Aorta (tissue), 5 donors: ENCODE measurements around the gene MAML3. TPM values are rescaled to one million over a fixed set of nuclear protein-coding genes. Genes with fewer than 3 reads are reported as not detected.

Source experiments
- ATAC-seq: fragments of 200-7000 bp; cut with Tn5 transposase; one replicate; pipeline ENCODE4 v1.9.1; 2022; ENCODE audit warnings: moderate library complexity; ENCODE audit not compliant: low FRiP score
- DNase-seq, 2 donors: peaks; one replicate each; pipeline ENCODE4 v3.0.0-alpha.2; 2020
- H3K27ac ChIP-seq, 2 donors: one replicate each; pipeline ENCODE4 v1.5.1; 2013; ENCODE audit warnings: low read length in 2 of 2, mild to moderate bottlenecking in 2 of 2, moderate library complexity in 2 of 2, control low read depth in 1 of 2, inconsistent platforms in 1 of 2, low read depth in 1 of 2
- H3K27me3 ChIP-seq, 2 donors: one replicate each; pipeline ENCODE4 v1.6.1; 2013; ENCODE audit warnings: control low read depth in 1 of 2, low read length in 1 of 2, mild to moderate bottlenecking in 1 of 2, moderate library complexity in 1 of 2; ENCODE audit not compliant: insufficient read depth in 2 of 2, control insufficient read depth in 1 of 2
- H3K36me3 ChIP-seq, 2 donors: one replicate each; pipeline ENCODE4 v1.6.1; 2013; ENCODE audit warnings: control low read depth in 1 of 2, low read length in 1 of 2, mild to moderate bottlenecking in 1 of 2; ENCODE audit not compliant: insufficient read depth in 2 of 2, control insufficient read depth in 1 of 2
- H3K4me1 ChIP-seq, 2 donors: one replicate each; pipeline ENCODE4 v1.6.1; 2013; ENCODE audit warnings: low read length in 2 of 2, control low read depth in 1 of 2, mild to moderate bottlenecking in 1 of 2, moderate library complexity in 1 of 2; ENCODE audit not compliant: insufficient read depth in 2 of 2, control insufficient read depth in 1 of 2
- H3K4me3 ChIP-seq, 2 donors: one replicate each; pipeline ENCODE4 v1.5.1; 2013; ENCODE audit warnings: low read length in 2 of 2, control low read depth in 1 of 2, mild to moderate bottlenecking in 1 of 2
- H3K9me3 ChIP-seq: one replicate; pipeline ENCODE4 v1.6.1; 2013; ENCODE audit warnings: mild to moderate bottlenecking, low read length; ENCODE audit not compliant: control insufficient read depth
- WGBS, 2 donors: extraction: QIAGEN DNeasy Blood & Tissue Kit; methylation state at CpG; one replicate each; pipeline ENCODE4 v1.1.7; 2013; 5-methylcytosine and 5-hydroxymethylcytosine counted together
- intact Hi-C, 2 donors: fragments of 100-400 bp; cut with DNase I; formaldehyde crosslinking; loops; one replicate each; pipeline versions ENCODE4 v1.14.2 to v1.15.0; 2022
- polyA plus RNA-seq, 2 donors: library from polyadenylated mRNA; stranded (reverse); fragments of 200-250 nt; gene quantifications; one replicate each; pipeline ENCODE4 v1.2.3, GENCODE V29; 2013
- total RNA-seq, 2 donors: library from RNA; stranded (reverse); fragmentation: NEBNext Ultra II Directional; extraction: Animal tissue kit (Norgen Biotek cat#: 25700); gene quantifications; one replicate each; pipeline ENCODE4 v1.2.1, GENCODE V29; 2021
- donor health status: healthy with polysubstance abuse.
- donor health status: Bipolar disorder and iron deficiency.
- donor health status: DM: no; HTN: no; CAD: no.
- donor health status: DM: no; HTN: no; CAD: no.
- donor health status: DM: yes; HTN: yes; CAD: no.

MAML3 gene
- total and polyA plus RNA-seq, 4 donors, result 0.79 to 10.5 (median 4.9) TPM

DNA sequence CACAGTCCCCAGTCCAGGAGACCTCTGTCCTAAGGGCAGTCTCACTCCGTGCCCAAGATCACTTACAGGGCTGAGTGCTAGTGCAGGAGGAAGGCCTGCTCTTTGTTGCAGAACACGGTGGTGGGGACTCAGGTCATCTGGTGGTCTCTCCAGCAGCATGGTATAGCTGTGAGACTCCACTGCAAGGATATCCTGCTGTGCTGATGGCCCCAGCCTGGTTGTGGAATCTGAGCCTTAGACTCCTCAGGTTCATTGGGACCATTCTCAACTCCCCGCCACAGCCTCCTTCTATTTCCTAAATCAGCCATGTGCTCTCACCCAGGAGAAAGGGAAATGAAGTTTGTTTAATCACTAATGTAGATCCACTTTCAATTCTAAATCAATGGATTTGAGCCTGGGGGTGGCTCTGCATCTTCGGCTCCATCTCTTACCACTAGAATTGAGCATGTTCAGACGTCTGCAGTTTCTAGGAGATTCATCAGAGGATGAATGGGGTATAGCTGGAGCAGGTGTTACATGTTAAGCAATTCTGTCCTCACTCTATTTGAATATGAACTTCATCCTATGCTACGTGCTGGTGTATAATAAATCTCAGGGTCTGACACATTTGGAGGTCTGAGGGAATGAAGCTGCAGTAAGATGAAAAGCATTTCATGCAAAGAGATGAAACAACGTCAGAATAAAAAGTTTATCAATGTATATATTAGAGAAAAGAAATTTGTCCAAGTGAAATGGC lies 299.1 kb downstream of the MAML3 start:
- ATAC-seq, result no peak
- no peaks in the 10 kb centered on the region for H3K4me1 ChIP-seq
- no peaks in the 10 kb centered on the region for H3K36me3 ChIP-seq
- no peaks in the 10 kb centered on the region for H3K27me3 ChIP-seq
- intact Hi-C loops, result no loop called here
- no peak overlapping the region for H3K4me3 ChIP-seq
- no peak overlapping the region for H3K27ac ChIP-seq
- no peaks in the 10 kb centered on the region for H3K9me3 ChIP-seq
- DNase-seq, result no peak
- 90 to 92% methylated on average over 7 of the region's 7 CpGs for WGBS, 2 donors

DNA sequence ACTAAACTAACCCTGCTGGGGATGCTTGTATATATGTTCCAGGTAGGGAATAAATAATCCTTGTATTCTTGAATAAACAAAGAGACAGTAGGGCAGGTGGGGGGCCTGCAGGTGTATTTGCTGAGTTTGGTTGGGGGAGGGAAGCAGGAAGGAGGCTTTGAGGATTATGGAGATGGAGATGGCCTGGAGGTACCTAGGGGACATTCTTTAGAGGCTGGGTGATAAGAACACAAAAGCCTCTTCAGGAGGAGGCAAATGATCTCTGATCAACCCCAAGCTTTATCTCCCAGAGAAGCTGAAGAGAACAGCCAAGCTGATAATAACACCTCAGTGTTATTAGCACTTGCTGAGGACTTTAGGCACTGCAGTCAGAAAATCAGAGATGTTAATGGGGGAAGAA lies 300.7 kb downstream of the MAML3 start:
- Histone ChIP-seq H3K4me3 (no peak overlapping the region), H3K27ac (no peak overlapping the region), H3K9me3 (no peaks in the 10 kb centered on the region), H3K4me1 (no peaks in the 10 kb centered on the region), H3K36me3 (no peaks in the 10 kb centered on the region), H3K27me3 (no peaks in the 10 kb centered on the region)
- ATAC-seq, result no peak
- DNase-seq, result no peak
- intact Hi-C loops, result no loop called here

DNA sequence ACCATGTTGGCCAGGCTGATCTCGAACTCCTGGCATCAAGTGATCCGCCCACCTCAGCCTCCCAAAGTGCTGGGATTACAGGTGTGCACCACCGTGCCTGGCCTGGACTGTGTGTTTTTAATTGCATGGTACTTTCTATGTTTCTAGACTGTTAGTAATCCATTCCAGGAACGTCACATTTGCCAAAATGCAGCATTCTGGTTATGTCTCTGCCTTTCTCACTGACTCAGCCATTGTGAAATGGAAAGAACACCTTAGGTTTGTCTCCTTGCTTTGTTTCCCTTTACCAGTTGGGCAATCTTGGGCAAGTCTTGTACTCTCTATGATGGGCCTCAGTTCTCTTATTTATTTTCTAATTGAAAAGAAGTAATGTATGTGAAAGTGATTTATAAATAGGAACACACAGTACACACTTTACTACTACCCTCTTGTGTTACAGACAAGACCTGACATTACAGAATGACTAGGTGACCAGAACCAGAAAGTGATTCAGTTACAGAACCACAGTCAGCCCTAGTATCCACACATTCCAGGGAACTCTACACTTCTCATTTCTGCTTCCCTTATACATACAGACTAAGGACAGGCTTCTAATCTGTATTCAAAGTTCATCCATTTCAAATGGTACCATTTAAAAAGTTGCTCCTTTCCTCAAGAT lies 301.2 kb downstream of the MAML3 start:
- no peak overlapping the region for H3K4me3 ChIP-seq
- no peak for DNase-seq
- H3K27ac ChIP-seq, result no peak overlapping the region
- no peaks in the 10 kb centered on the region for H3K4me1 ChIP-seq
- intact Hi-C loops, result no loop called here
- H3K36me3 ChIP-seq, result no peaks in the 10 kb centered on the region
- no peaks in the 10 kb centered on the region for H3K27me3 ChIP-seq
- 91 to 95% methylated on average over 4 of the region's 4 CpGs for WGBS, 2 donors
- no peak for ATAC-seq
- H3K9me3 ChIP-seq, result no peaks in the 10 kb centered on the region

DNA sequence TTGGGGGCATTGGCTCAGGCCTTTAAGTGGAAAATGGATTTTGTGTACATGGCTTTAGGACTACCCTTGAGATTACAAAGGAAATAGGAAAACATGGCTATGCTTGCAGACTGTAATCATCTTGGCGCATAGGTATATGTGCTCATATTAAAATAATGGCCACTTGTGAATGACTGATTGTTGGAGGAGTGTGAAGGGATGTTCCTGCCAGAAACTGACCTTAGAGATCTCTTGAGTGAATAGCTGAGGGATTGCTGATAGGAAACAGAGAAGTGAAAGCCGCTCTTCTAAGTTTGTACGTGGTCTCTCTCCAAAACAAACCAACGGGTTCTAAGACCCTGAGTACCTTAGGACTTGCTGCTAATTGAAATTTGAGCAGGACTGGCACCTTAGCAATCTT lies 302.3 kb downstream of the MAML3 start:
- no peaks in the 10 kb centered on the region for H3K36me3 ChIP-seq
- 77 to 86% methylated on average over 4 of the region's 4 CpGs for WGBS, 2 donors
- H3K27ac ChIP-seq, result no peak overlapping the region
- no peaks in the 10 kb centered on the region for H3K4me1 ChIP-seq
- intact Hi-C loops, result no loop called here
- no peaks in the 10 kb centered on the region for H3K9me3 ChIP-seq
- H3K4me3 ChIP-seq, result no peak overlapping the region
- DNase-seq (no peak), ATAC-seq (no peak)
- no peaks in the 10 kb centered on the region for H3K27me3 ChIP-seq

DNA sequence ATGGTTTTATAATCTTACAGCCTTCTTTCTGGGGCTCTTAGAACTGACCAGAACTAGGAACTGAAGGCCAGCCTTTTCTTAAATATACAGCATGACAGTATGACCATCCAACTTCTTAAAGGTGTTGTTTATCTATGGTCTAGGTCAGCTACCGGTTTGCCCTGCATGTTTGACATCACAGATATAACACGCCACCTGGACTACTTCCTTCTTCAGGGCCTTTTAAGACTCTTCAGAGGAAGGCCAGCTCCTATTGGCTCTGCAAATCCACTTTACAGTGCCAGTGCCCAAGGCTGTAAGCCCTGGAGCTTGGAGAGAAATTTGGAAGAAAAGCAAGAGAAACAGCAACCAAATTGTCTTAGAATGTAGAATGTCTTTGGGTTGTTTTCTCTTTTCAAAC lies 302.9 kb downstream of the MAML3 start:
- ATAC-seq, result no peak
- 81 to 91% methylated on average over 2 of the region's 2 CpGs for WGBS, 2 donors
- intact Hi-C loops, result no loop called here

DNA sequence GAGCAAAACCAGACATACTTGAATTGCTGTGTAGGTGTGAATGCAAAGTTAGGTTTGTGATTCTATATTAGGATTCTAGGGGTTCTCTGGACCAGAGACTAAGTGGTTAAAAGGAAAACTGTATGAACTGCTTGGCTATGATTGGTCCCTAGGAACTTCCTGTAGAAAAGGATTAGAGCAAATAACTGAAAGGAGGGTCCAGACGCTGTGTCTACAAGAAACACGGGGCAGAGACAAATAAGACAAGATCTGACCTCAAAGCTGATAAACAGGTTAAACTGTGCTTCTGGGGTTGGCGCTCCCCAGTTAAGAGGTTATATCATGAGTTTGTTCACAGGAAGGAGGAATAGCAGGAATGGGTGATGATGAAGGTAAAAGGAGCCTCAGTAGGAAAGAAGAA lies 304.8 kb downstream of the MAML3 start:
- H3K27ac ChIP-seq, result no peak overlapping the region
- 11 to 18% methylated on average over 3 of the region's 3 CpGs for WGBS, 2 donors
- H3K4me1 ChIP-seq, result no peaks in the 10 kb centered on the region
- DNase-seq (no peak), ATAC-seq (no peak)
- no peaks in the 10 kb centered on the region for H3K27me3 ChIP-seq
- no peaks in the 10 kb centered on the region for H3K9me3 ChIP-seq
- intact Hi-C loops, result no loop called here
- no peak overlapping the region for H3K4me3 ChIP-seq
- H3K36me3 ChIP-seq, result no peaks in the 10 kb centered on the region

More for the DNA sequence above, 302.9 kb downstream of the MAML3 start:
- H3K4me3 ChIP-seq, result no peak overlapping the region
- H3K27me3 ChIP-seq, result no peaks in the 10 kb centered on the region
- no peaks in the 10 kb centered on the region for H3K36me3 ChIP-seq
- H3K9me3 ChIP-seq, result no peaks in the 10 kb centered on the region
- no peak for DNase-seq
- H3K27ac ChIP-seq, result no peak overlapping the region
- H3K4me1 ChIP-seq, result no peaks in the 10 kb centered on the region

DNA sequence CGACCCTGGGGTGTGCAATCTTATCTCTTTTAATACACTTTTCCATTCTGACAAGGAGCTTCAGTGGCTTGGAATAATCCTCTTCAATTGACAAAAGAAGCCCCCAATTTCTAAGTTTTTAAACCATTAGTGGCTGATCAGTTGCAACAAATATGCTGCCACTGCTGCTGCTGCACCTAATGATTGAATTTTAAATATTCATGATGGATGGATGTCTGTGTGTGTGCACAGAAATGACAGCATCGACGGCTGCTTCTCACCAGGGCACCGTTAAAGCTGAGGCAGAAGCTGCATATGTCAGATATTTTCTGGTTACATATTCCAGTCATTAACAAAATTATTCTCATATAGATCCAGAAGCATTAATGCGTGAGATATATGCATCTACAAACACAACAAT lies 306.0 kb downstream of the MAML3 start:
- Histone ChIP-seq H3K9me3 (no peaks in the 10 kb centered on the region), H3K27me3 (no peaks in the 10 kb centered on the region), H3K36me3 (no peaks in the 10 kb centered on the region), H3K4me1 (no peaks in the 10 kb centered on the region), H3K27ac (no peak overlapping the region), H3K4me3 (no peak overlapping the region)
- 82 to 85% methylated on average over 5 of the region's 5 CpGs for WGBS, 2 donors
- intact Hi-C loops, result no loop called here
- DNase-seq (no peak), ATAC-seq (no peak)

DNA sequence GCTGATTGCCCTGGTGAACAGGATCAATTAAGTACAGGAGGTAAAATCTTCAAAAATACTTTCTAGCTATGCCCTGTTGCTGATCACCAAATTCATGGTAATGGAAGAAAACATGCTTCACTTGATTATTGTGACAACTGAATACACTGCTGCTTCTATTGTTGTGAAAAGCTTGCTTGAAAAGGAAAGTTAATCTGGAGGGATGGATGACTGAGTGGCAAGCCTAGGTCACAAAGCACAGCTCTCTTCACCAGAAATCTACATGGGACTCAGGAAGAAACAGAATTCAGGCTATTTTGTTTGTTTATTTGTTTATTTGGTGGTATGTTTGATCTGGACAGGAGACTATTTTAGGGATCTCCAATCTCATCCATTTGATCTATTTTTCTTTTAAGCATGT lies 306.4 kb downstream of the MAML3 start:
- H3K4me3 ChIP-seq, result no peak overlapping the region
- H3K36me3 ChIP-seq, result no peaks in the 10 kb centered on the region
- ATAC-seq (no peak), DNase-seq (no peak)
- no peak overlapping the region for H3K27ac ChIP-seq
- no peaks in the 10 kb centered on the region for H3K9me3 ChIP-seq
- H3K4me1 ChIP-seq, result no peaks in the 10 kb centered on the region
- no peaks in the 10 kb centered on the region for H3K27me3 ChIP-seq
- intact Hi-C loops, result no loop called here

DNA sequence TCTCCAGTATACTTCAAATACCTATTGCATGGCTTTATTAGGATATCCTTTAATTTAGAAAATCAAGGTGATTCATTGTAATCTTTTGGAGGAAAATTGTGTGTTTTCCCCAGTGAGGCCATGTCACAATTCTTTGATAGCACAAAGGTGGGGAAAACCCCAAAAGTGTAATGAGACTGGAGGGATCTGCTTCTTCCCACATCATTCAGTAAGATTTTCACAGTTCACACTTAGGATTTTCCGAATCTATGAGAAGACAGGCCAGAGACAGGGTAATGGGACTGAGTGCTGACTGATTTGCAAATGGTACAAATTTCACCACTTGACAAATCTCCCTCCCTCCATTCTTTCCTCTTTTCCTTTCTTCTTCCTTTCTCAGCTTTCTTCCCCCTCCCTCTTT lies 307.2 kb downstream of the MAML3 start:
- H3K27ac ChIP-seq, result no peak overlapping the region
- no peaks in the 10 kb centered on the region for H3K36me3 ChIP-seq
- no peaks in the 10 kb centered on the region for H3K9me3 ChIP-seq
- DNase-seq, result no peak
- WGBS, 2 donors, result 90 to 96% methylated on average over 1 of the region's 1 CpG
- no peak overlapping the region for H3K4me3 ChIP-seq
- no peaks in the 10 kb centered on the region for H3K4me1 ChIP-seq
- ATAC-seq, result no peak
- no peaks in the 10 kb centered on the region for H3K27me3 ChIP-seq
- intact Hi-C loops, result no loop called here
